IMR-90 (cell line): ENCODE results near the gene GPRASP2. TPM values are rescaled to one million over a fixed set of nuclear protein-coding genes. Genes with fewer than 3 reads are reported as not detected.

Source experiments
- ATAC-seq: fragments of 200-7000 bp; cut with Tn5 transposase; 2 replicates; pipeline ENCODE4 v1.9.1; 2020; ENCODE audit warnings: low read depth, mild to moderate bottlenecking, moderate library complexity
- BruUV-seq: library from RNA; stranded (reverse); fragments of 400-500 nt; replicated peaks from 2 replicates; lab custom pipeline; 2021; lab: Mats Ljungman, UMichigan
- CTCF ChIA-PET: fragments of 300-600 bp; formaldehyde crosslinking; extraction: SDS; loops from one replicate; lab custom pipeline; 2021; ENCODE audit warnings: antibody characterized with exemption; lab: Yijun Ruan, JAX
- POLR2A ChIA-PET: fragments of 300-600 bp; sonication (Branson Sonifier 250); formaldehyde crosslinking; loops from one replicate; lab custom pipeline; 2022; ENCODE audit warnings: antibody characterized with exemption; ENCODE audit not compliant: unreplicated experiment; lab: Charles Lee
- DNase-seq: peaks from one replicate; pipeline ENCODE4 v3.0.0; 2013
- H2AFZ ChIP-seq: replicated peaks from 2 replicates; pipeline ENCODE3; 2013; ENCODE audit warnings: low read length, mild to moderate bottlenecking; ENCODE audit not compliant: poor library complexity
- H2AK5ac ChIP-seq: 2 replicates; pipeline ENCODE4 v1.6.1; 2013; ENCODE audit warnings: low read depth, low read length, inconsistent platforms
- H2AK9ac ChIP-seq: replicated peaks from 2 replicates; pipeline ENCODE3; 2013; ENCODE audit warnings: mild to moderate bottlenecking, low read depth, low read length, moderate library complexity; ENCODE audit not compliant: poor library complexity
- H2BK120ac ChIP-seq: 2 replicates; pipeline ENCODE4 v1.6.1; 2013; ENCODE audit warnings: low read depth, low read length, inconsistent platforms
- H2BK15ac ChIP-seq: 3 replicates; pipeline ENCODE4 v1.6.1; 2013; ENCODE audit warnings: low read depth, low read length, inconsistent platforms
- H2BK20ac ChIP-seq: 2 replicates; pipeline ENCODE4 v1.6.1; 2013; ENCODE audit warnings: low read depth, mild to moderate bottlenecking, inconsistent platforms, low read length, moderate library complexity
- H2BK5ac ChIP-seq: 2 replicates; pipeline ENCODE4 v1.6.1; 2013; ENCODE audit warnings: mild to moderate bottlenecking, low read depth, low read length, inconsistent platforms; ENCODE audit not compliant: poor library complexity, severe bottlenecking
- H3K14ac ChIP-seq: replicated peaks from 2 replicates; pipeline ENCODE4 v1.6.1; 2013; ENCODE audit warnings: low read depth, low read length, inconsistent platforms
- H3K18ac ChIP-seq: 2 replicates; pipeline ENCODE4 v1.6.1; 2013; ENCODE audit warnings: low read depth, low read length, control low read depth
- H3K23ac ChIP-seq: 2 replicates; pipeline ENCODE4 v1.6.1; 2013; ENCODE audit warnings: low read depth, low read length, inconsistent platforms
- H3K27ac ChIP-seq: 2 replicates; pipeline ENCODE4 v1.5.1; 2013; ENCODE audit warnings: mild to moderate bottlenecking, control low read depth, low read length; ENCODE audit not compliant: insufficient read depth
- H3K27me3 ChIP-seq: 2 replicates; pipeline ENCODE4 v1.6.1; 2013; ENCODE audit warnings: low read length; ENCODE audit not compliant: control insufficient read depth, insufficient read depth
- H3K36me3 ChIP-seq: 2 replicates; pipeline ENCODE4 v1.6.1; 2013; ENCODE audit warnings: low read length, mixed read lengths; ENCODE audit not compliant: control insufficient read depth, insufficient read depth
- H3K4ac ChIP-seq: 2 replicates; pipeline ENCODE4 v1.6.1; 2013; ENCODE audit warnings: low read depth, low read length, inconsistent platforms
- H3K4me1 ChIP-seq: 2 replicates; pipeline ENCODE4 v1.6.1; 2013; ENCODE audit warnings: low read length, mixed read lengths; ENCODE audit not compliant: control insufficient read depth, insufficient read depth
- H3K4me2 ChIP-seq: 2 replicates; pipeline ENCODE4 v1.6.1; 2013; ENCODE audit warnings: low read depth, mild to moderate bottlenecking, control low read depth, low read length, moderate library complexity
- H3K4me3 ChIP-seq: 2 replicates; pipeline ENCODE4 v1.5.1; 2013; ENCODE audit warnings: low read depth, mild to moderate bottlenecking, control low read depth, low read length, moderate library complexity; ENCODE audit not compliant: insufficient read depth
- H3K56ac ChIP-seq: 2 replicates; pipeline ENCODE4 v1.6.1; 2013; ENCODE audit warnings: low read length, inconsistent platforms; ENCODE audit not compliant: insufficient read depth; ENCODE audit errors: extremely low read depth
- H3K79me1 ChIP-seq, 2 experiments: 2 replicates each; pipeline ENCODE4 v1.6.1; 2013; ENCODE audit warnings: low read length in 2 of 2, inconsistent platforms in 1 of 2, low read depth in 1 of 2
- H3K9ac ChIP-seq: 2 replicates; pipeline ENCODE4 v1.6.1; 2013; ENCODE audit warnings: low read depth, low read length, control low read depth
- H3K9me1 ChIP-seq: 2 replicates; pipeline ENCODE4 v1.6.1; 2013; ENCODE audit warnings: low read length, inconsistent platforms; ENCODE audit not compliant: insufficient read depth
- H3K9me3 ChIP-seq: 2 replicates; pipeline ENCODE4 v1.6.1; 2013; ENCODE audit warnings: low read length; ENCODE audit not compliant: control insufficient read depth, insufficient read depth
- H4K20me1 ChIP-seq: 2 replicates; pipeline ENCODE4 v1.6.1; 2013; ENCODE audit warnings: low read length, inconsistent platforms; ENCODE audit not compliant: insufficient read depth
- H4K5ac ChIP-seq: 2 replicates; pipeline ENCODE4 v1.6.1; 2013; ENCODE audit warnings: mild to moderate bottlenecking, low read depth, low read length, control low read depth
- H4K8ac ChIP-seq, 2 experiments: 2 replicates each; pipeline ENCODE4 v1.6.1; 2013; ENCODE audit warnings: low read depth in 2 of 2, low read length in 2 of 2, control low read depth in 1 of 2, inconsistent platforms in 1 of 2
- H4K91ac ChIP-seq: 2 replicates; pipeline ENCODE4 v1.6.1; 2013; ENCODE audit warnings: low read depth, low read length, inconsistent platforms; ENCODE audit not compliant: insufficient read depth
- BHLHE40 ChIP-seq: fragments of 150-350 bp; IDR thresholded peaks from 2 replicates; pipeline ENCODE4 v1.6.1; 2016; ENCODE audit warnings: mild to moderate bottlenecking, low read depth, low read length
- CHD1 ChIP-seq: IDR thresholded peaks from 2 replicates; pipeline ENCODE4 v1.6.1; 2012; ENCODE audit warnings: low read depth, low read length, improper control_type of control experiment
- MAZ ChIP-seq: IDR thresholded peaks from 2 replicates; pipeline ENCODE4 v1.6.1; 2012; ENCODE audit warnings: low read depth, mild to moderate bottlenecking, low read length, improper control_type of control experiment, moderate library complexity, borderline replicate concordance
- MXI1 ChIP-seq: IDR thresholded peaks from 2 replicates; pipeline ENCODE4 v1.6.1; 2012; ENCODE audit warnings: low read depth, mild to moderate bottlenecking, low read length, moderate library complexity, borderline replicate concordance
- RCOR1 ChIP-seq: IDR thresholded peaks from 2 replicates; pipeline ENCODE4 v1.6.1; 2012; ENCODE audit warnings: mild to moderate bottlenecking, low read length, improper control_type of control experiment; ENCODE audit not compliant: insufficient replicate concordance
- RFX5 ChIP-seq: IDR thresholded peaks from 2 replicates; pipeline ENCODE4 v1.8.0; 2012; ENCODE audit warnings: low read depth, mild to moderate bottlenecking, low read length, moderate library complexity
- SMC3 ChIP-seq: fragments of 150-350 bp; IDR thresholded peaks from 2 replicates; pipeline ENCODE4 v1.6.1; 2016; ENCODE audit warnings: low read depth, mild to moderate bottlenecking, antibody characterized with exemption, low read length, moderate library complexity
- USF2 ChIP-seq: fragments of 150-350 bp; IDR thresholded peaks from 2 replicates; pipeline ENCODE4 v1.6.1; 2017; ENCODE audit warnings: mild to moderate bottlenecking, antibody characterized with exemption, low read length, low read depth
- WGBS, 2 experiments: methylation state at CpG; one replicate each; pipeline versions ENCODE4 v1.1.5 to v1.1.7; 2013; ENCODE audit warnings: missing lambda C conversion rate in 2 of 2; ENCODE audit not compliant: insufficient read length in 1 of 2; ENCODE audit errors: extremely low coverage in 2 of 2; 5-methylcytosine and 5-hydroxymethylcytosine counted together
- dilution Hi-C: fragments of 300-500 bp; cut with HindIII; formaldehyde crosslinking; loops from one replicate; pipeline ENCODE4 v1.14.3; 2018; ENCODE audit warnings: low sequenced_read_pairs; ENCODE audit not compliant: unreplicated experiment
- in situ Hi-C: fragments of 300-500 bp; cut with MboI; formaldehyde crosslinking; loops from 3 replicates; pipeline ENCODE4 v1.14.3; 2019; ENCODE audit warnings: low sequenced_read_pairs, inconsistent platforms, mixed read lengths
- intact Hi-C: fragments of 100-400 bp; cut with micrococcal nuclease; formaldehyde crosslinking; loops from 2 replicates; pipeline ENCODE4 v1.10.0; 2022
- polyA plus RNA-seq, 3 experiments: library from polyadenylated mRNA; depleted of rRNA; stranded (reverse); fragments of >200 nt; gene quantifications; 2 replicates each; pipeline ENCODE4 v1.2.3, GENCODE V29; 2012; ENCODE audit warnings: low replicate concordance in 1 of 3
- total RNA-seq: library from RNA; depleted of rRNA; stranded (reverse); fragments of >200 nt; gene quantifications from 2 replicates; pipeline ENCODE4 v1.2.3, GENCODE V29; 2012

The GPRASP2 gene
- total and polyA plus RNA-seq, 2 of the 4 experiments (the other 2 are of a cell fraction) = 9.4 to 24.7 TPM

- no peak for TF ChIP-seq CHD1
These were observed 33.8 kb downstream of the GPRASP2 start (continued) for GRCh38 chrX:102745857-102746584.

- DNase-seq (peak; percentile 82), ATAC-seq (peak; percentile 65)
- in situ Hi-C loops = no loop called here
- Histone ChIP-seq H3K9ac (no peak overlapping the region), H3K27me3 (0 out of 2 replicates have a peak, but pooled peaks cover 1% of the 10 kb centered on the region), H3K36me3 (no peaks in the 10 kb centered on the region), H4K20me1 (peaks cover 3% of the 10 kb centered on the region; the same call in 1 of the 2 replicates), H3K4ac (peak overlapping the region; percentile 2; the same call in 1 of the 2 replicates), H2BK120ac (no peak overlapping the region), H2AK9ac (peak overlapping the region; percentile 19), H2BK5ac (no peak overlapping the region), H3K56ac (no peak overlapping the region), H2BK15ac (no peak overlapping the region; the same call in 2 of the 3 replicates), H3K4me3 (no peak overlapping the region), H3K14ac (no peak overlapping the region), H3K18ac (no peak overlapping the region), H3K4me2 (no peak overlapping the region), H2AFZ (no peak overlapping the region), H2AK5ac (no peak overlapping the region), H3K27ac (peak overlapping the region; percentile 1; the same call in 1 of the 2 replicates), H4K5ac (no peak overlapping the region), H2BK20ac (no peak overlapping the region), H4K91ac (no peak overlapping the region), H4K8ac (no peak overlapping the region), H3K4me1 (peaks cover 4% of the 10 kb centered on the region), H3K9me3 (no peaks in the 10 kb centered on the region), H3K9me1 (no peaks in the 10 kb centered on the region), H3K79me1 (peaks cover 0 to 5% of the 10 kb centered on the region in 2 experiments; a peak in 2 of 4 replicates), H3K23ac (no peak overlapping the region)
- intact Hi-C loops = loop anchor here (5.0 kb wide), 1 partner anchor 168 kb away; the partner anchor contains the start of gene ARMCX5
- BruUV-seq = no TSS peak
- ChIA-PET POLR2A (no interaction called here), CTCF (no interaction called here)
- 0% methylated on average over 1 of the region's 2 CpGs; no CpG with 5 or more reads in 1 of the 2 experiments for WGBS, 2 experiments
- dilution Hi-C loops = no loop called here
- TF ChIP-seq BHLHE40 (no peak), USF2 (no peak), SMC3 (no peak), RFX5 (no peak), MXI1 (no peak), MAZ (no peak), RCOR1 (no peak)
These were observed 53.0 kb downstream of the GPRASP2 start for GRCh38 chrX:102765217-102765616.
